ENCODE measurements around the gene DMRTB1.

DMRTB1 gene

GRCh38 chr1:53465023-53465957, 6.1 kb downstream of the DMRTB1 start:
- DNase-seq, result peak; percentile 69

GRCh38 chr1:53467391-53467790, 8.2 kb downstream of the DMRTB1 start:
- DNase-seq, result no peak

- DNase-seq, result no peak
Measured at GRCh38 chr1:53468374-53468773, 9.2 kb downstream of the DMRTB1 start.

GRCh38 chr1:53469373-53469772, 10.2 kb downstream of the DMRTB1 start:
- DNase-seq, result no peak

- peak; percentile 50 for DNase-seq
Measured at GRCh38 chr1:53470155-53470554, 11.0 kb downstream of the DMRTB1 start.

- no peak for DNase-seq
Measured at GRCh38 chr1:53470584-53470983, 11.4 kb downstream of the DMRTB1 start.

GRCh38 chr1:53471000-53471399, 11.8 kb downstream of the DMRTB1 start:
- DNase-seq, result no peak

GRCh38 chr1:53473463-53473862, 14.3 kb downstream of the DMRTB1 start:
- DNase-seq, result no peak

GRCh38 chr1:53475664-53476063, 16.5 kb downstream of the DMRTB1 start:
- DNase-seq, result no peak

GRCh38 chr1:53476579-53476978, 17.4 kb downstream of the DMRTB1 start:
- DNase-seq, result no peak

- peak; percentile 45 for DNase-seq
Measured at GRCh38 chr1:53477651-53478501, 18.7 kb downstream of the DMRTB1 start.

- DNase-seq, result peak; percentile 51
Measured at GRCh38 chr1:53478502-53478818, 19.3 kb downstream of the DMRTB1 start.

GRCh38 chr1:53480678-53481077, 21.5 kb downstream of the DMRTB1 start:
- no peak for DNase-seq

- DNase-seq, result no peak
Measured at GRCh38 chr1:53481456-53481855, 22.3 kb downstream of the DMRTB1 start.

GRCh38 chr1:53482441-53483153, 23.4 kb downstream of the DMRTB1 start:
- DNase-seq, result peak; percentile 43

GRCh38 chr1:53483170-53483569, 24.0 kb downstream of the DMRTB1 start:
- DNase-seq, result no peak

- no peak for DNase-seq
Measured at GRCh38 chr1:53483656-53484055, 24.5 kb downstream of the DMRTB1 start.

GRCh38 chr1:53484705-53485477, 25.7 kb downstream of the DMRTB1 start:
- no peak for DNase-seq

- peak; percentile 58 for DNase-seq
Measured at GRCh38 chr1:53485478-53486394, 26.5 kb downstream of the DMRTB1 start.

- no peak for DNase-seq
Measured at GRCh38 chr1:53486395-53487026, 27.3 kb downstream of the DMRTB1 start.

- no peak for DNase-seq
Measured at GRCh38 chr1:53490351-53490750, 31.2 kb downstream of the DMRTB1 start.

Data from DMS 273 treated with DMSO at 0.1 percent for 48 hours (cell line).